Measurements from ENCODE around the gene RGS10.

Gene RGS10

GRCh38 chr10:119496273-119496672 is 46.2 kb downstream of the RGS10 start:
- DNase-seq (ENCODE audit: low read depth): no peak

- DNase-seq (ENCODE audit: low read depth): no peak
Observed at GRCh38 chr10:119495545-119495944, 47.0 kb downstream of the RGS10 start.

- no peak for DNase-seq (ENCODE audit: low read depth)
Observed at GRCh38 chr10:119495021-119495505, 47.5 kb downstream of the RGS10 start.

- DNase-seq (ENCODE audit: low read depth): no peak
Observed at GRCh38 chr10:119494236-119495020, 48.1 kb downstream of the RGS10 start.

- DNase-seq (ENCODE audit: low read depth): no peak
Observed at GRCh38 chr10:119493155-119493554, 49.4 kb downstream of the RGS10 start.

- no peak for DNase-seq (ENCODE audit: low read depth)
Observed at GRCh38 chr10:119491966-119492757, 50.4 kb downstream of the RGS10 start.

GRCh38 chr10:119489991-119490326 is 52.6 kb downstream of the RGS10 start:
- no peak for DNase-seq (ENCODE audit: low read depth)

- DNase-seq (ENCODE audit: low read depth): no peak
Observed at GRCh38 chr10:119488675-119489074, 53.8 kb downstream of the RGS10 start.

GRCh38 chr10:119483839-119484238 is 58.7 kb downstream of the RGS10 start:
- DNase-seq (ENCODE audit: low read depth): no peak

GRCh38 chr10:119483001-119483400 is 59.5 kb downstream of the RGS10 start:
- no peak for DNase-seq (ENCODE audit: low read depth)

GRCh38 chr10:119481781-119482426 is 60.6 kb downstream of the RGS10 start:
- no peak for DNase-seq (ENCODE audit: low read depth)

GRCh38 chr10:119480667-119481066 is 61.9 kb downstream of the RGS10 start:
- DNase-seq (ENCODE audit: low read depth): no peak

- no peak for DNase-seq (ENCODE audit: low read depth)
Observed at GRCh38 chr10:119479532-119479931, 63.0 kb downstream of the RGS10 start.

GRCh38 chr10:119478811-119479341 is 63.6 kb downstream of the RGS10 start:
- DNase-seq (ENCODE audit: low read depth): no peak

GRCh38 chr10:119478111-119478802 is 64.3 kb downstream of the RGS10 start:
- DNase-seq (ENCODE audit: low read depth): no peak

GRCh38 chr10:119477444-119477843 is 65.1 kb downstream of the RGS10 start:
- DNase-seq (ENCODE audit: low read depth): no peak

- DNase-seq (ENCODE audit: low read depth): no peak
Observed at GRCh38 chr10:119474606-119475005, 67.9 kb downstream of the RGS10 start.

GRCh38 chr10:119473771-119474170 is 68.7 kb downstream of the RGS10 start:
- no peak for DNase-seq (ENCODE audit: low read depth)

- no peak for DNase-seq (ENCODE audit: low read depth)
Observed at GRCh38 chr10:119470920-119471702, 71.4 kb downstream of the RGS10 start.

GRCh38 chr10:119469846-119470245 is 72.7 kb downstream of the RGS10 start:
- DNase-seq (ENCODE audit: low read depth): no peak

GRCh38 chr10:119469325-119469707 is 73.2 kb downstream of the RGS10 start:
- DNase-seq (ENCODE audit: low read depth): no peak

Data from HS-5 (cell line).